CD4-positive, alpha-beta T cell treated with Interleukin-10 for 1 hour (primary cell): Measurements from ENCODE around the gene STON1.
"Not testable (repeated sequence)": the region's sequence is repeated elsewhere in the genome, so short reads cannot be mapped to it uniquely, and the experiment has no call there.

Experiments
- DNase-seq: peaks from one replicate; pipeline ENCODE4 v3.0.0-alpha.2; 2020

STON1 gene

GRCh38 chr2:48528431-48528830, 1.5 kb upstream of the STON1 start:
- no peak for DNase-seq

- no peak for DNase-seq
Measured at GRCh38 chr2:48529194-48529593, 760 bp upstream of the STON1 start.

- DNase-seq = no peak
Measured at GRCh38 chr2:48529676-48530032, 300 bp upstream of the STON1 start.

GRCh38 chr2:48531141-48531648, 1.2 kb downstream of the STON1 start:
- DNase-seq = no peak

GRCh38 chr2:48532174-48532573, 2.2 kb downstream of the STON1 start:
- no peak for DNase-seq

- DNase-seq = no peak
Measured at GRCh38 chr2:48532824-48533223, 2.9 kb downstream of the STON1 start.

GRCh38 chr2:48534781-48535180, 4.8 kb downstream of the STON1 start:
- no peak for DNase-seq

- DNase-seq = no peak
Measured at GRCh38 chr2:48540237-48540935, 10.4 kb downstream of the STON1 start.

- DNase-seq = no peak
Measured at GRCh38 chr2:48541666-48542389, 11.9 kb downstream of the STON1 start.

- no peak for DNase-seq
Measured at GRCh38 chr2:48543895-48544294, 13.9 kb downstream of the STON1 start.

- no peak for DNase-seq
Measured at GRCh38 chr2:48545244-48545643, 15.3 kb downstream of the STON1 start.

- no peak for DNase-seq
Measured at GRCh38 chr2:48548840-48549239, 18.9 kb downstream of the STON1 start.

GRCh38 chr2:48549972-48550371, 20.0 kb downstream of the STON1 start:
- DNase-seq = no peak

GRCh38 chr2:48551548-48551947, 21.6 kb downstream of the STON1 start:
- no peak for DNase-seq

GRCh38 chr2:48555071-48555470, 25.1 kb downstream of the STON1 start:
- not testable (repeated sequence) for DNase-seq

GRCh38 chr2:48558456-48558855, 28.5 kb downstream of the STON1 start:
- no peak for DNase-seq

GRCh38 chr2:48560546-48561209, 30.7 kb downstream of the STON1 start:
- DNase-seq = no peak

GRCh38 chr2:48562281-48562680, 32.3 kb downstream of the STON1 start:
- DNase-seq = no peak

GRCh38 chr2:48566592-48567310, 36.8 kb downstream of the STON1 start:
- DNase-seq = no peak

GRCh38 chr2:48567671-48568070, 37.7 kb downstream of the STON1 start:
- DNase-seq = no peak

- no peak for DNase-seq
Measured at GRCh38 chr2:48568547-48568946, 38.6 kb downstream of the STON1 start.

- DNase-seq = no peak
Measured at GRCh38 chr2:48569433-48569832, 39.5 kb downstream of the STON1 start.

GRCh38 chr2:48572816-48573215, 42.9 kb downstream of the STON1 start:
- DNase-seq = no peak
